HG03469 (cell line): Measurements from ENCODE around the gene HINT2.

ENCODE experiments used
- ATAC-seq: cut with Tn5 transposase; IDR thresholded peaks from one replicate; pipeline ENCODE4 v1.9.1; 2021; ENCODE audit warnings: mild to moderate bottlenecking, moderate library complexity, moderate number of reproducible peaks; ENCODE audit not compliant: unreplicated experiment

HINT2 gene

DNA sequence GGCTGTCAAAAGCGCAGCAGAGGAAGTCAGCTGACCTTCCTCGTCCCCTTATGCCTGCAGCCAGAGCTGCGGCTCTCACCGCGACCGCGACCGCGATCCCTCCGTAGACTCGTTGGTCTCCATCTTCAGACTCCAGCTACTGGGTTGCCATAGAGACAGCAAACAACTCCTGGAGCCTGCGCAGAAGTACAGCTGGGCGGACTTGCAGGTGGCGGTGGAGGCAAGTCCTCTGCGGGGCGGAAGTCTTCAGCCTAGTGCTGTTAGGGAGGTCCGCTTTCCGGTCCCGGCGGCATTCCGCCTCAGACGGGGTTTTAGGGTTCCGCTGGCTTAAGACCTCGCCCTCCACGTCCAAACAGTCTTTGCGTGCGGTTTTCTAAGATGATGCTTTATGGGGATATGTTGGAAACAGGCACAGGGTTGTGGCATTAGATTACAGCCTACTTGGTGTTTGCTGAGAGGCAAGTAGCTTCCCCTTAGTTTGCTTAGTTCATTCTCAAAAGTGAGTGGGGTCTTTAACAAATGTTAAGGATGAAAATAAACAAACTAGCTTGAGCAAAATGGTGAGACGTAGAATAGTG lies 2.7 kb downstream of the HINT2 start, which contains the start of gene SPAG8:
Gene SPAG8 (minus strand): TSS at position 238 of the 578 bp plus-strand sequence. CDS start 115 bp downstream, at position 123.
- peak; percentile 68 for ATAC-seq

DNA sequence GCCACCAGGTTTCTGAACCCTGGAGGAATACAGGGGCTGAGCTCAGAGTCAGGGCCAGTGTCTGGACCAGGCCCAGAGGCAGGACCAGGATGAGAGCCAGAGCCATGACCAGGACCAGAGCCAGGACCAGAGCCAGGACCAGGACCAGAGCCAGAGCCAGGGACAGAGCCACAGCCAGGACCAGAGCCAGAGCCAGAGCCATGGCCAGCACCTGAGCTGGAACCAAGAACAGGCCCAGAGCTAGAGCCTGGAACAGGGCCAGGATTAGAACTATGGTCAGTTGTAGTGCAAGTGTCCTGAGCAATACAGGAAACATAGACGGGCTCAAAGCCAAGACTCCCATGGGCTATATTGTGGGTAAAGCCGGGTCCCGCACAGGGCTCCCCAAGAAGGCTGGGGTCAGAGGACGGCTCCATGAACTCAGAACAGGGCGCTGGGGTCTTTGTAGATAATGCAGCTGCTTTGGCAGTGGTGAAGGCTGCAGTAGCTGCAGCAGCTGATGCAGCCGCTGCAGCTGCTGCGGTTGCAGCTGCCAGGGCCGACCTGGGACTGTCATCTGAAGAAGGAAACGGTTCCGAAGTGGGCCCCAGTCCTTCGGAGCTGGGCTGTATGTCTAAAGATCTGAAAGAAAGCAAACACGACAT lies 3.3 kb downstream of the HINT2 start:
- no peak for ATAC-seq

DNA sequence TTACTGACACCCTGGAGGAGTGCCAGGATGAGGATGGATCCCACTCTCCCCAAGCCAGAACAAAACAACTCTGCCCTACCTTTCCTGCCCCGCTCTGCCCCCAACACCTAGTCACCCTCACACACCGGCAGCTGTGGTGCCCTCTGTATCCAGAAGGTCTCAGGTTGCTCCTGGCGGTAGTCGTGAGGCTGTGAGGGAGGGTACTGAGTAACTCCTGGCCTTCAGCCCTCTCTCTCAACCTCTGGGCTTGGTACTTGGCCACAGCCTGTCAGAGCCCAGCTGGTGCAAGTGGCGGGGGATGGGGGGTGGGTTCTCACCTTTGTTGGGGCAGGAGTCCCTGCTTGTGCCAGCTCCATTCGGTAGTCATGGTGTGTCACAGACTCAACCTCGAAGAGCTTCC lies 4.7 kb downstream of the HINT2 start:
- no peak for ATAC-seq

DNA sequence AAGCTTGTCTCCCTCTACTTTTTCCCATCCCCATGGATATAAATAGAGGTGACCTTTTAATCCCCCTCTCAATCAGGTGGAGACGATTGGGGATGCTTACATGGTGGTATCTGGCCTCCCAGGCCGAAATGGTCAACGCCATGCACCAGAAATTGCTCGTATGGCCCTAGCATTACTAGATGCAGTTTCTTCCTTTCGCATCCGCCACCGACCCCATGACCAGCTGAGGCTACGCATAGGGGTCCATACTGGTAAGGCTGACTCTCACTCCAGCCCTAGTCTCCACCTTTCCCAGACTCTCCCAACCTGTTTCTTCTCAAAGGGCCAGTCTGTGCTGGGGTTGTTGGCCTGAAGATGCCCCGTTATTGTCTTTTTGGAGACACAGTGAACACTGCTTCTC lies 6.4 kb downstream of the HINT2 start:
- no peak for ATAC-seq

DNA sequence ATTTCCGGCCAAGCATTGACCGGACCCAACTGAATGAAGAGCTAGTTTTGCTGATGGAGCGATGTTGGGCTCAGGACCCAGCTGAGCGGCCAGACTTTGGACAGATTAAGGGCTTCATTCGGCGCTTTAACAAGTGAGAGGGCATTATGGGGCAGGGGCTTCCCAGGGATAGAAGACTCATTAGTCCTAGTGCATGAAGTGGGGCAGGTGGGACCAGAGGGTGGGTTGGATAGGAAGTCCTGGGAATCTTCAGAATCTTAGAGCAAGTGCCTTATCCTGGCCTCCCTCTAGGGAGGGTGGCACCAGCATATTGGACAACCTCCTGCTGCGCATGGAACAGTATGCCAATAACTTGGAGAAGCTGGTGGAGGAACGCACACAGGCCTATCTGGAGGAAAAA lies 8.7 kb downstream of the HINT2 start:
- no peak for ATAC-seq

DNA sequence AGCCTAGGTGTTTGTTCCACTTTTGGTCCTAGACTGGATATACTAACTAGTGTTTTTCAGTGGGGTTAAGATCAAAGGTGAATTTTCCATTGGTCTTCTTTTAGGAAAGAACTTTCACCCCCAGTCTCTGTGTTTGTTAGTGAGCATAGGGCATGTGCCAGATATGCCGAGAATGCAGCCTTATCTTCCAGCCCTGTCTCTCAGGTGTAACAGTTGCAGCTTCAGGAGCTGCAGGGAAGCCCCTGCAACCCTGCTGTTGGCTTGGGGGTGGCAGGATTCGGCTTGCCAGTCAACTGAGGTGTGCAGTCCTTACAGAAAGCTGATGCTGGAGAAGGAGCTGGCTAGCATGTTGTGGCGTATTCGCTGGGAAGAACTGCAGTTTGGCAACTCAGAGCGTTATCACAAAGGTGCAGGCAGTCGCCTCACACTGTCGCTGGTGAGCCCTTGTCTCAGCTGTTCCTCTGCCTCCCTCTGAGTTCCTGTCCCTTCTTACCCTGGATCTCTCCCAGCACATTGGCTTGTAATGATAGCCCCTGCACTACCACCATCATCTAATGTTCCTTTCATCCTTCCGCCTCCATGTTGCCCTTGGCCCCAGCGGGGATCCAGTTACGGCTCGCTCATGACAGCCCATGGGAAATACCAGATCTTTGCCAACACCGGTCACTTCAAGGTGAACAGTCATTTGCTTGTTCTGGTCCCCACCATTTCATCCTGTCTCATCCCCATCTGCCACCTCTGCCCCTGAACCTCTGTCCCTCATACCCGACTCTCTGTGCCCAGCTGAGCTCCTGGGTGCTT lies 13.3 kb downstream of the HINT2 start:
- no peak for ATAC-seq

DNA sequence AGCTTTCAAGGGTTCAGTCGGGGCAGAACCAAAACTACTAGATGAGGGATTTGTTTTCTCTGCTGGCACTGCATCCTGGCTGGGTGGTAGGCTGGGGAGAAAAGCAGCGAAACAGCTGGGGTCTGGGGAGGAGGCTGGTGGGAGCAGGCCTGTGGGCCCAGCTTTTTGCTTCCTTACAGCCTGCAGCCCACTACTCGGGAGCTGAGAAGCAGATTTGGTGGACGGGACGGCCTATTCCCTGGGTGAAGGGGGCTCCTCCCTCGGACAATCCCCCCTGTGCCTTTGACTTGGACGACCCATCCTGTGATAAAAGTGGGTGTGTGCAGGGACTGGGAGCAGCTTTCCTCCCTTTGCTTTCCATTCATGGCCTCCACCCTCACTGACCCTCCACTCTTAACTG lies 14.3 kb downstream of the HINT2 start:
- ATAC-seq = no peak

DNA sequence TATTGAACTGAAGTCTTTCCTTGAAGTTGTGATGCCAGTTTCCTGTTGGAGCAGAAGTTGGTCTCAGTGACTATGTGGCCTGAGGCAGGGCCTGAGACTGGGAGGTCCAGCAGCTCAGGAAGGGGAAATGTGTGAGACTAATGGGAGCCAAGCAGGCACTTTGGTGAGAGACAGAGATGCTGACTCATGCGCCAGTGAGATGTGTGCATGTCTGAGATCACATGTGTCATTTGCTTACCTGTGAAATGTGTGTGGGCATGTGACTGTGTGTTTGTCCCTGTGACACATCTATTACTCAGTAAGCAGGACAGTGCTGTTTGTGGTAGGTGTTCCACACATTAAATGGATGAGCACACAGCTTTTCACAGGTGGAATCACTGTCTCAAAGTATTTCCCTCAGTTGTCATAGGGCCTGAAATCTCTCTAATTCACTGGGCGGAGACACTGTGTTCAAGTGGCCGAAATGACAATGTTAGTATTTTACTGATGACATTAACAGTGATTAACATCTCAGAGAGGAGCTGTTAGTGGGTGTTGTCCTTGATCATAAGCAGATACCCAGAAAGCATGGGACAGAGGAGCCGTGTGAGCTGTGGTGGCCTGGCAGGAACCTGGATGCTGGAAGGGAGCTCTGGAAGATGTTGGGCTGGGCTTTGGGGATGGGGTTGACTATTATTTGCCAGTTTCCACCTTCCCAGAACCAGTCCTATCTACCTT lies 16.0 kb downstream of the HINT2 start:
- peak; percentile 59 for ATAC-seq

DNA sequence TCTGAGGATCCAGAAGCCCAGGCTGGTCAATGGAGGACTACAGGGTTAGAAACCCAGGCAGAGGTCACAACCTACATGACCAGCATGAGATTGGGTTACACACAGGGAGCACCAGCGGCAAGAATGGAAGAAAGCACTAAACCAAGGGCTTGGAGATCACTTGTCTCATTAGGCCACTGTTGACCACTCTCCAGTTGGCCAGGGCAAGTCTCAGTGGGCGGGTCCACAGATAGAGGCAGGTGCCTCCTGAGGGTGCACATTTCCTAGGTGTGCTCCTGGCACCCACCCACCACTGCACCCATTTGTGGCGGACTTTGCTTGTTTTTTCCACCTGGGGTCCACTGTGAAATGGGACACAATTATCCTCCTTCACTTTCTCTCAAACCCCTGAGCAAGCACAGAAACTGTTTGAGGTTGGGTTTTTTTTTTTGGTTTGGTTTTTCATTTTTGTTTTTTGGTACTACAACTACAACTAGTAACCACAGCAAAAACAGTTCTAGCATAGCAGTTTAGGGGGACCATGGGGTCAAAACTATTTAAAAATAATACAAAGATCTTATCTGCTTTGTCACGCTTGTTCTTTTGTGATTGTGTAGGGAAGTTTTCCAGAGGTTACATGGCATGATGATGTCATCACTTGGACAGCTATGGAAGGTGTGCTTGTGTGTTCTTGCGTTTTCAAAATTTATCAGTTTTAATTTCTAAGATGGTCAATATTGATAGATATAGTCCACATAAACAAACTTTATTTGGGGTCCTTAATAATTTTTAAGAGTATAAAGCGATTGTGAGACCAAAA lies 17.3 kb downstream of the HINT2 start:
- ATAC-seq = no peak

DNA sequence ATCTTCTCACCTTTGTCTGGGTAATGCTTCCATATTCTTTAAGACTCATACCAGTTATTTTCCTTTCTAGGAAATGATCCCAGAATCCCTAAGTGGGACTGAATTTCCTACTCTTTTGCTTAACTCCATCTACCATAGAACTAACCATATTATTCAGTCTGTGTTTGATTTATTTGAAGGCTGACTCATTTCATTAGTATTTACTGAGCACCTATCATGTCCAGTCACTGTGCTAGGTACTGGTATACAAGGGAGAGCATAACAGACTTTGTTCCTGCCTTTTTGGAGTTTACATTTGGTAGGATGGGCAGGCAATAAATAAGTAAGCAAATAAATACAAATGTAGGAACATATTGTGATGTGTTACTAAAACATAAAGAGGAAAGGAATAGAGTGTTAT lies 19.1 kb downstream of the HINT2 start:
- no peak for ATAC-seq

DNA sequence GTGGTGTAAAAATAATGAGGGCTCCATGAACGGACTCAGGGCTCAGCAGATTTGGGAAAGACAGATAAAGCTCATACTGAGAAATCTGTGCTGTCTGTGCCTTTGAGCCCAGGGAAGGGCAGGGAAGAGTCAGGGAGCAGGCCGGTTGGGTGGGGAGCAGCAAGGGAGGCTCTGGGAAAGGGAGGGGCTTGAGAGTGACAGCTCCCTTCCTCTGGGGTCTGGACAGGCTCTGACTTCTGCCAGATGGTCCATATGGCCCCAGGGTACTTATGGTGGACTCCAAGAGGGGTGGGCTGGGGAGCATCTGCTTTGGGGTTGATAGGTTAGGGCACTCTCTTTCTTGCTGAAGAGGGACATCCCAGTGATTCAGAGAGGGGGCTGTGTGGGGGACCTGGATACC lies 21.4 kb downstream of the HINT2 start:
- no peak for ATAC-seq

DNA sequence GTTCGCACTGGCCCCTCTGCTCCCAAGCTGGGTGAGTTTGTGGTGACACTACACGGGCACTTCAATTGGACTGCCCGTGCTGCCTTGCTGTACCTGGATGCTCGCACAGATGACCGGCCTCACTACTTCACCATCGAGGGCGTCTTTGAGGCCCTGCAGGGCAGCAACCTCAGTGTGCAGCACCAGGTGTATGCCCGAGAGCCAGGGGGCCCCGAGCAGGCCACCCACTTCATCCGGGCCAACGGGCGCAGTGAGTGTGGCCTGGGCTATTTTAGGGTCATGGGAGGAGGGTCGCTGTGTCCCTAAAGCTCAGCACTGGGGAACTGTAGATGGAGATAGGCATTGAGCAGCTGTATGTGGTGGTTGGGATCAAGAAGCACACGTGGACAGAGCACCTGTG lies 22.0 kb downstream of the HINT2 start:
- no peak for ATAC-seq

DNA sequence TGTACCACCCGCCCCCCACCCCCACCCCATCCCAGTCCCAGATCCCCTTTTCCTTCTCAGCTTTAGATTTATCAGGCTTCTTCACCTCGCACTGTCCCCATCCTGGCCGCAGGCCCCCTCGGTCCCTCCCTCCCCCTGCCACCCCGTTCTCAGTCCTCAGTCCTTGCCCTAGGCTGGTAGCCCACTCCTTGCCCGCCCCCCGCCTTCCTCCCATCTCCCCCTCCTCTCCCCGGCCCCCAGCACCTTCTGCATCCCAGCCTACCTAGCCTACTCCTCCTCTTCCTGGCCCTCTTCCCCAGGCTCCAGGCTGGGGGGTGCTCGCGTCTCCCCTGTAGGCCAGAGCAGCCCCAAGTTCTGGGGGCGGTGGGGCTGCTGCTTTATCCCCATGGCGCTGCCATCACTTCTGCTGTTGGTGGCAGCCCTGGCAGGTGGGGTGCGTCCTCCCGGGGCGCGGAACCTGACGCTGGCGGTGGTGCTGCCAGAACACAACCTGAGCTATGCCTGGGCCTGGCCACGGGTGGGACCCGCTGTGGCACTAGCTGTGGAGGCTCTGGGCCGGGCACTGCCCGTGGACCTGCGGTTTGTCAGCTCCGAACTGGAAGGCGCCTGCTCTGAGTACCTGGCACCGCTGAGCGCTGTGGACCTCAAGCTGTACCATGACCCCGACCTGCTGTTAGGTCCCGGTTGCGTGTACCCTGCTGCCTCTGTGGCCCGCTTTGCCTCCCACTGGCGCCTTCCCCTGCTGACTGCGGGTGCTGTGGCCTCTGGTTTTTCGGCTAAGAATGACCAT lies 22.6 kb downstream of the HINT2 start:
- ATAC-seq = no peak

DNA sequence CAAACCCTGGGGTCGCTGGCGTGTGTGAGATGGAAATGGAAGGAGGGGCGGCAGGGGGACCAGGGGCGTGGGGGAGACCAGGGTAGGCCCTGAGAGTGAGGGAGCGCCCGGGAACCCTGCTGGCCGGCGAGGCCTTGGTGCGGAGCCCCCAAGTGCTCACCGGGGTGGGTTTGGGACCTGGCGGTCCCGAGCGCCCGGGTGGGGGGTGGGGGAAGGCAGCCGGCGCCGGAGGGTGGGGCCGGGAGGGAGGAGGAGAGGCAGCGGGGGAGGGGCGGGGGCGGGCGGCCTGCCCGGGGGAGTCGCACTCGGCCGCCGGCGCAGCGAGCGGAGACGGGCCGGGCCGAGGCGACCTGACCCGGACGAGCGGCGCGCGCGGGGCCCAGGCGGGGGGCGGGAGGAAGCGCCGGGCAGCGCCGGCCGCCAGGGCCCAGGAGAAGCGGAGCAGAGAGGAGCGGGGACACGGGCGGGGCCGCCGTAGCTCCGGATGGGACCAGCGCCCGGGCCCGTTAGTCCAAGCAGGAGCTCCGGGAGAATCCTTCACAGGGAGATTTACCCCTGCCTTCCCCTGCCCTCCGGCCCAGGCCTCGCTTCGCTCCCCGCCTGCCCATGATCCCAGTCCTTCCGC lies 23.4 kb downstream of the HINT2 start, which contains the start of gene NPR2:
Gene NPR2 (plus strand): TSS at position 295 of the 625 bp plus-strand sequence. CDS start 818 bp downstream, outside the sequence.
- ATAC-seq = no peak

DNA sequence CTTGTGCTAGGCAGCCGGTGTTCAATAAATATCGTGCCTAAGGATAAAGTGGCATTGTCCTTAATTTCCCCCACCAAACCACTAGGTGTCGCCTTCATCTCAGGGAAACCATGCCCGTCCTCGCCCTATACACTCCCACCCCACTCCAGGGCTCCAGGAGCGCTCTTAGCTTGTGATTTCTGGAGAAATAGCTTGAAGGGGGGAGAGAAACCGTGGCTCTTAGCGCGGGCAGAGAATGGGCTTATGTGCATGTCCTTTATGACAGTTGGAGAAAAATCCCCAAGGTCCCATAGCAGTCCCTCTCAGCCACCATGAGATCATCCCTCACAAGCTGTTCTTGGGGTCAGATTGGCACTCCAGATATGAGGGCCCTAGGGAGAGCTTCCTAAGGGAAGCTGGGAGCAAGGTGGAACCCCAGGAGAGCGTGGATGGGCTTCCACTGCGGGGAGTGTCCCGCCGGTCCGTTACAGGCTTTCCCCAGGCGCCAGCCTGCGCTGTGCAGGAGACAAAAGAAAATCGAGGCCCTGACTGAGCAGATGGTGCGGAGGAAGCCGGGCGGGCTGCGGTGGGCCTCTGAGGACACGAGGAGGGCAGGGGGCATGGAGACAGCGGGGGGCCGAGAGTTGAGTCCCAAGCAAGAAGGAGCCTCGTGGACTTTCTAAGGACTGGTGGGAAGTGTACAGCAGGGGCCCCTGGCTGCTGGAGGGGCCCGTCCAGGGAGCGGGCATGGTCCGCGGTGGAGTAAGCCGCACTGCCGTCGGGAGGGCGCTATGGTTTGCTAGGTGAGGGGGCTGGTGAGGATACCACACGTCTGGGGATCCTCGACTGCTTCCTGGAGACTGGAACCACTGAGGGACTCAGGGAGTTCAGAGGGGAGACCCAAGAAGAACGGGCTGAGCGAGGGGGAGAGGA lies 24.2 kb downstream of the HINT2 start:
- no peak for ATAC-seq

DNA sequence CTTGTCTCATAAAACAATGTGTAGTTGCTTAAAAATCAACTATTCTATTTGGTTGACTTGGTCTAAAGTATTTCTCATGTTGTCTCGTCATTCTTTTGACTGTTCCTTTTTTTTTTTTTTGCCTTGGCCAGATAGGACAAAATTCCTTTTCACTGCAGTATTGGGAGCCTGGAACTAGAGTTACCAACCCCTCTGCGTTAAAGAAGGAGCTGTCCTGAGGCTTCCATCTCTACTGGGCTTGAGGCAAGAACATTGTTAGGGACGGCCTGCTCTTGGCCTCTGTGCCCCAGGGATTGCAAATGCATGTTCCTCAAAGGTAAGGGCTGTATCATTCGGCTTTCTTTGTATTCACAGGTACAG lies 24.8 kb downstream of the HINT2 start:
- ATAC-seq = no peak

DNA sequence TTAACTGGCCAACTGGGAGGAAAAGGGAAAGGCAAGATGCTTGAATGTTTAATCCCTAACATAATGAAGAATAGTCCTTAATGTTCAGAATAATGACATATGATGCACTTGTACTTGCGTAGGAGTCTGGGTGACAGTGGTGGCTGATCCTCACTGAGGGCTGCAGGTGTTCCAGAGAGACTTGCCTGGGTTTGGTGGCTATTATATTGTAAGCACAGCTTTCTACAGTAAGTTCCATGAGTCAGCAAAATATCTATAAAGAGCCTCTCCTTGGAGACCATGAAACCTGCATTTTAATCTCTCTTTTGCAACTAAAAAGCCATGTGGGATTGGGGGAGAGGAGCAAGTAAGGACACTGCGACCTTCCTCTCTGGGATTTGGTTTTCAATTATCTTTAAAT lies 25.3 kb downstream of the HINT2 start:
- no peak for ATAC-seq

DNA sequence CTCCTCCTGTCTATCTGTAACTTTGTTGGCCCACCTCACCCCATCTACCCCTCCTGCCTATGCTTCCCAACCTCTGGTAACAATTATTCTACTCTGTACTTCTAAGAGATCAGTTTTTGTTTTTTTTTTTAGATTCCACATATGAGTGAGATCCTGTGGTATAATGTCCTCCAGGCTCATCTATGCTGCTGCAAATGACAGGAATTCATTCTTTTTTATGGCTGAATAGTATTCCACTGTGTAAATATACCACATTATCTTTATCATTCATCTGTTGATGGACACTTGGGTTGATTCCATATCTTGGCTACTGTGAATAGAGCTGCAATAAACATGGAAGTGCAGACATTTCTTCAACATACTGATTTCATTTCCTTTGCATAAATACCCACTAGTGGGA lies 31.4 kb downstream of the HINT2 start:
- ATAC-seq = no peak
